HepG2 (cell line): ENCODE measurements around the gene NOP9. TPM values are rescaled to one million over a fixed set of nuclear protein-coding genes. Genes with fewer than 3 reads are reported as not detected.
A peak's percentile ranks its signal among the peaks of the same experiment; 100 is the strongest.

Experiments
- ATAC-seq: fragments of 200-7000 bp; cut with Tn5 transposase; 3 replicates; pipeline ENCODE4 v1.9.1; 2020; ENCODE audit warnings: mild to moderate bottlenecking, moderate library complexity
- BruUV-seq: library from RNA; stranded (reverse); fragments of 400-500 nt; replicated peaks from 2 replicates; lab custom pipeline; 2021; lab: Mats Ljungman, UMichigan
- CTCF ChIA-PET: fragments of 300-600 bp; formaldehyde crosslinking; extraction: SDS; loops from one replicate; lab custom pipeline; 2021; ENCODE audit warnings: low total read pairs, inconsistent platforms, low intra/inter-chr PET ratio; lab: Yijun Ruan, JAX
- POLR2A ChIA-PET: fragments of 350-600 bp; sonication (Branson Sonifier 250); formaldehyde crosslinking; loops from one replicate; lab custom pipeline; 2020; ENCODE audit warnings: antibody characterized with exemption, inconsistent platforms; lab: Yijun Ruan, JAX
- DNase-seq: peaks from one replicate; pipeline ENCODE4 v3.0.0-alpha.2; 2015; ENCODE audit warnings: low spot score
- FAIRE-seq: peaks from 3 replicates; lab custom pipeline; 2011; peaks lifted over from hg19 to GRCh38; lab: Jason Lieb, UNC
- H2AFZ ChIP-seq: one replicate; pipeline ENCODE4 v1.6.1; 2011; ENCODE audit warnings: low read length, inconsistent platforms
- H3K27ac ChIP-seq: fragments of 300-600 bp; 3 replicates; pipeline ENCODE4 v1.8.0; 2011; ENCODE audit warnings: mixed run types, mild to moderate bottlenecking, mixed read lengths, low read length, inconsistent platforms; ENCODE audit not compliant: insufficient read depth; ENCODE audit errors: extremely low read length
- H3K27me3 ChIP-seq, 2 experiments: fragments of 200-600 bp in 1 of 2; 2 replicates in 1 of 2; 3 replicates in 1 of 2; pipeline versions ENCODE4 v1.6.0 to v1.8.0; 2011; ENCODE audit warnings: low read length in 2 of 2, mild to moderate bottlenecking in 2 of 2, moderate library complexity in 2 of 2, inconsistent platforms in 1 of 2; ENCODE audit not compliant: insufficient read depth in 2 of 2, control insufficient read depth in 1 of 2
- H3K36me3 ChIP-seq, 2 experiments: fragments of 200-600 bp in 1 of 2; replicated peaks in 1 of 2; 2 replicates in 1 of 2; 3 replicates in 1 of 2; pipeline versions ENCODE4 v1.5.1 to v1.8.0; 2011; ENCODE audit warnings: low read length in 2 of 2, inconsistent platforms in 1 of 2; ENCODE audit not compliant: insufficient read depth in 2 of 2, control insufficient read depth in 1 of 2
- H3K4me1 ChIP-seq: 2 replicates; pipeline ENCODE4 v1.5.1; 2012; ENCODE audit warnings: low read length, inconsistent platforms; ENCODE audit not compliant: insufficient read depth
- H3K4me2 ChIP-seq: 2 replicates; pipeline ENCODE4 v1.6.0; 2011; ENCODE audit warnings: low read depth, low read length, inconsistent platforms
- H3K4me3 ChIP-seq, 3 experiments: fragments of 200-600 bp in 1 of 3; sonication (generic), shearing (Covaris generic) in 1 of 3; replicated peaks in 1 of 3; 2 replicates each; pipeline ENCODE4 v1.5.1; 2011 to 2016; ENCODE audit warnings: low read length in 3 of 3, inconsistent platforms in 2 of 3, low read depth in 2 of 3, mild to moderate bottlenecking in 2 of 3, control low read depth in 1 of 3, mixed read lengths in 1 of 3; ENCODE audit not compliant: insufficient read depth in 1 of 3
- H3K79me2 ChIP-seq: one replicate; pipeline ENCODE4 v1.6.1; 2011; ENCODE audit warnings: low read length, inconsistent platforms; ENCODE audit not compliant: insufficient read depth
- H3K9ac ChIP-seq: 2 replicates; pipeline ENCODE4 v1.6.0; 2011; ENCODE audit warnings: mild to moderate bottlenecking, low read depth, low read length, inconsistent platforms; ENCODE audit not compliant: insufficient read depth
- H3K9me3 ChIP-seq: 2 replicates; pipeline ENCODE4 v1.5.1; 2012; ENCODE audit warnings: mild to moderate bottlenecking, low read length
- H4K20me1 ChIP-seq: 2 replicates; pipeline ENCODE4 v1.6.0; 2011; ENCODE audit warnings: inconsistent platforms, mild to moderate bottlenecking, low read length, moderate library complexity; ENCODE audit not compliant: insufficient read depth
- AGO2 ChIP-seq: fragments of 200-400 bp; formaldehyde crosslinking; optimal IDR thresholded peaks from 2 replicates; pipeline ENCODE3; 2017; ENCODE audit warnings: mild to moderate bottlenecking, low read depth, low read length, moderate library complexity
- DR1 ChIP-seq: sonication (generic); formaldehyde crosslinking; IDR thresholded peaks from 2 replicates; pipeline ENCODE4 v1.8.0; 2021; ENCODE audit warnings: mild to moderate bottlenecking, missing genetic modification reagents, inconsistent platforms
- DZIP1 ChIP-seq: sonication (generic); formaldehyde crosslinking; IDR thresholded peaks from 2 replicates; pipeline ENCODE4 v1.5.0; 2020; ENCODE audit warnings: mild to moderate bottlenecking, missing genetic modification reagents
- HES4 ChIP-seq: sonication (generic); formaldehyde crosslinking; IDR thresholded peaks from 2 replicates; pipeline ENCODE4 v1.9.0; 2021; ENCODE audit warnings: mild to moderate bottlenecking, missing genetic modification reagents, borderline replicate concordance
- HOXD1 ChIP-seq: sonication (generic); formaldehyde crosslinking; IDR thresholded peaks from 2 replicates; pipeline ENCODE4 v1.5.0; 2020; ENCODE audit warnings: missing genetic modification reagents
- IKZF1 ChIP-seq: fragments of 450-650 bp; IDR thresholded peaks from 2 replicates; pipeline ENCODE4 v1.7.1; 2016
- NFIB ChIP-seq: sonication (generic); formaldehyde crosslinking; IDR thresholded peaks from 2 replicates; pipeline ENCODE4 v1.9.0; 2021; ENCODE audit warnings: missing genetic modification reagents, mild to moderate bottlenecking, borderline replicate concordance
- SP4 ChIP-seq: sonication (generic); formaldehyde crosslinking; IDR thresholded peaks from 2 replicates; pipeline ENCODE4 v1.8.1; 2023; ENCODE audit warnings: mild to moderate bottlenecking, missing genetic modification reagents
- SSRP1 ChIP-seq: IDR thresholded peaks from 2 replicates; pipeline ENCODE4 v1.6.1; 2016; ENCODE audit warnings: control low read depth
- ZMYM4 ChIP-seq: sonication (generic); formaldehyde crosslinking; IDR thresholded peaks from 2 replicates; pipeline ENCODE4 v1.8.1; 2023; ENCODE audit warnings: mild to moderate bottlenecking, missing genetic modification reagents
- ZNF512B ChIP-seq: sonication (generic); formaldehyde crosslinking; IDR thresholded peaks from 2 replicates; pipeline ENCODE4 v1.5.1; 2020; ENCODE audit warnings: missing genetic modification reagents, mild to moderate bottlenecking, borderline replicate concordance
- ZNF614 ChIP-seq: IDR thresholded peaks from 2 replicates; pipeline ENCODE4 v1.6.1; 2018; ENCODE audit warnings: missing biosample characterization, missing genetic modification reagents, inconsistent platforms, borderline replicate concordance
- WGBS: methylation state at CpG from one replicate; pipeline ENCODE4 v1.1.6; 2017; ENCODE audit warnings: low lambda C conversion rate; 5-methylcytosine and 5-hydroxymethylcytosine counted together
- in situ Hi-C: cut with HindIII; loops from 2 replicates; pipeline ENCODE4 v1.10.0; 2017; ENCODE audit warnings: low pct_unique_long_range_greater_than_20kb; ENCODE audit not compliant: extremely low pct_ligation_motif_present
- intact Hi-C: fragments of 100-400 bp; cut with micrococcal nuclease; formaldehyde crosslinking; loops from one replicate; pipeline ENCODE4 v1.10.0; 2022; ENCODE audit not compliant: unreplicated experiment
- polyA plus RNA-seq, 8 experiments: library from polyadenylated mRNA; depleted of rRNA in 3 of 8; stranded (reverse) in 7 of 8; unstranded in 1 of 8; fragments of >200 nt; fragmentation: Illumina TruSeq in 4 of 8; extraction: Trizol in 4 of 8; gene quantifications; 2 replicates each; pipeline versions ENCODE4 v1.2.1 to v1.2.3, GENCODE V29; 2011 to 2016; ENCODE audit warnings: low read depth in 4 of 8, missing spikeins in 1 of 8, mixed read lengths in 1 of 8; ENCODE audit not compliant: insufficient read depth in 1 of 8
- total RNA-seq, 5 experiments: library from RNA; depleted of rRNA; stranded (reverse); fragments of >200 nt; fragmentation: Illumina TruSeq; extraction: Trizol; gene quantifications; 2 replicates each; pipeline ENCODE4 v1.2.3, GENCODE V29; 2016; ENCODE audit warnings: low read depth in 1 of 5

NOP9 gene
- total and polyA plus RNA-seq, 2 of the 13 experiments (the other 11 are each of a cell fraction or from before 2014, with no cell fraction given): 24.5 to 61.6 TPM

GRCh38 chr14:24269368-24269767 lies 30.3 kb upstream of the NOP9 start:
- FAIRE-seq (no peak), DNase-seq (no peak), ATAC-seq (no peak)
- intact Hi-C loops (no loop called here), in situ Hi-C loops (no loop called here)
- ChIA-PET POLR2A (interaction anchor here (1.0 to 16.5 kb wide), 7 partner anchors 11 to 123 kb away, joined by 3 to 435 read pairs (median 42); partner anchors contain the start of genes DHRS1, GMPR2, NEDD8 and NOP9), CTCF (no interaction called here)
- H3K4me3 ChIP-seq: no peak overlapping the region
- H3K27me3 ChIP-seq: no peaks in the 10 kb centered on the region; a peak in 1 of 5 replicates
- H3K79me2 ChIP-seq: peaks cover 4% of the 10 kb centered on the region
- H3K27ac ChIP-seq: no peak overlapping the region
- H2AFZ ChIP-seq: no peak overlapping the region
- peaks cover 19 to 38% of the 10 kb centered on the region in 2 experiments; a peak in 4 of 5 replicates for H3K36me3 ChIP-seq
- no peaks in the 10 kb centered on the region for H4K20me1 ChIP-seq
- WGBS: 95% methylated on average over 8 of the region's 8 CpGs
- H3K4me1 ChIP-seq: peaks cover 22% of the 10 kb centered on the region
- H3K9ac ChIP-seq: no peak overlapping the region
- H3K4me2 ChIP-seq: no peak overlapping the region
- H3K9me3 ChIP-seq: no peaks in the 10 kb centered on the region
- no TSS peak for BruUV-seq
- TF ChIP-seq SSRP1 (CRISPR knock-in tag): no peak
- no peak for TF ChIP-seq DR1
- TF ChIP-seq ZMYM4 (CRISPR knock-in tag): no peak
- TF ChIP-seq HES4 (CRISPR knock-in tag): no peak
- no peak for TF ChIP-seq IKZF1
- 0 out of 2 replicates have a peak, but pooled peaks have one; percentile 49 for TF ChIP-seq SP4 (CRISPR knock-in tag)

GRCh38 chr14:24269910-24270536 lies 29.6 kb upstream of the NOP9 start:
- ATAC-seq: no peak
- Histone ChIP-seq H3K79me2 (peaks cover 4% of the 10 kb centered on the region), H3K27me3 (no peaks in the 10 kb centered on the region; a peak in 1 of 5 replicates), H3K9ac (no peak overlapping the region), H3K36me3 (peaks cover 19 to 35% of the 10 kb centered on the region in 2 experiments; a peak in 4 of 5 replicates), H4K20me1 (no peaks in the 10 kb centered on the region), H3K4me1 (peaks cover 22% of the 10 kb centered on the region), H3K27ac (no peak overlapping the region), H3K9me3 (no peaks in the 10 kb centered on the region), H3K4me3 (peak overlapping the region in 1 of 3 experiments; percentile 96; a peak in 1 of 6 replicates), H3K4me2 (peak overlapping the region; percentile 97), H2AFZ (no peak overlapping the region)
- TSS peak; percentile 71 for BruUV-seq
- CTCF ChIA-PET: interaction anchor here (2.8 kb wide), 1 partner anchor 27 kb away, joined by 33 read pairs; the partner anchor contains the start of gene TINF2
- in situ Hi-C loops (no loop called here), intact Hi-C loops (loop anchor here (2.0 kb wide), 1 partner anchor 53 kb away; the partner anchor contains the start of gene MDP1)
- POLR2A ChIA-PET: interaction anchor here (1.0 to 16.5 kb wide), 22 partner anchors 10 to 175 kb away, joined by 3 to 435 read pairs (median 24); partner anchors contain the start of genes CBLN3, CHMP4A, CIDEB and DCAF11
- FAIRE-seq: no peak
- WGBS: 97% methylated on average over 12 of the region's 14 CpGs
- DNase-seq: no peak
- TF ChIP-seq ZNF614 (0 out of 2 replicates have a peak, but pooled peaks have one; percentile 17), HOXD1 (CRISPR knock-in tag) (no peak), DZIP1 (CRISPR knock-in tag) (peak; percentile 70; the same call in 1 of the 2 replicates), NFIB (CRISPR knock-in tag) (0 out of 2 replicates have a peak, but pooled peaks have one; percentile 60), AGO2 (peak; percentile 31), ZNF512B (CRISPR knock-in tag) (0 out of 2 replicates have a peak, but pooled peaks have one; percentile 27)
